Measurements from ENCODE around the gene POLG2.

The POLG2 gene

DNA sequence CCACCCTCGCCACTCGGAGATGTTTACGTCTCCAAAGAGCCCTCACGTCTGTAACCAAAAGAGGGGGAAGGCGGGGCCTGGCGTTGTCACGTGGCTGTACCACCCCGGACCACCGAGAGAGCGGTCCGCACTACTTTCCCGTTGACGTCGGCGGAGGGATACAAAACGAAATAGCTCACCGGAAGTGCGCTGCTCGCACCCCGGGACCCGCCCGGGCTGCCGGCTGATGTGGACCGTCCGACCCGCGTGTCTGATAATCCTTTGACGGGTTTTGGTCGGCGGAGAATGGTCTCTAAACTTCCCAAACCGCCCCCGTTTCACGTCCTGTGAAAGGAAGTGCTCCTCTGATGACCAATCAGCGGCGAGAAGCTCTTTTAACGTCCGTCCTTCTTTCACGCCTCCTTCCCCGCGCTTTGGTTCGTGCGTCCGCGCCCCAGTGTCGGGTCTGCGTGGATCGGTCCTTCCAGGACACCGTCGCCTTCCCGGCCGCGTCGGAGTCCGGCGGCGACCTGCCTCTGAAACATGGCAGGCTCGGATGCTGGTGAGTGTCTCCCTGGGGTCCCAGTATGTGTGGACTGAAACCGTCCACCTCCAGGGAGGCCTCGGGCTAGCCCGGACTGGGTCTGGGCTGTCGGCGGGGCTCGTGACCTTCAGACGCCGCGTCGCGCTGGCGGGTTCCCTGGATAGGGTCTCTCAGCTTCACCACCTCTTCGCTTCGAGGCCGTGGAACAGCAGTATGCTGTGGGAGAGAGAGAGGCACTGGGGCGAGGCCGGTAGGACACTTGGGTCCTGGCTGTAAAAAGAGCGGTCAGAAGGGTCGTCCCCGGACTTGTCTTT is 9.9 kb upstream of the POLG2 start, which contains the start of gene CEP95:
CEP95 (plus strand) TSS at position 402 of the 837 bp plus-strand sequence; CDS start at position 523, 121 bp downstream.
- peak; percentile 99 for DNase-seq (ENCODE audit: low read depth)
- TF ChIP-seq, protein P1, sequence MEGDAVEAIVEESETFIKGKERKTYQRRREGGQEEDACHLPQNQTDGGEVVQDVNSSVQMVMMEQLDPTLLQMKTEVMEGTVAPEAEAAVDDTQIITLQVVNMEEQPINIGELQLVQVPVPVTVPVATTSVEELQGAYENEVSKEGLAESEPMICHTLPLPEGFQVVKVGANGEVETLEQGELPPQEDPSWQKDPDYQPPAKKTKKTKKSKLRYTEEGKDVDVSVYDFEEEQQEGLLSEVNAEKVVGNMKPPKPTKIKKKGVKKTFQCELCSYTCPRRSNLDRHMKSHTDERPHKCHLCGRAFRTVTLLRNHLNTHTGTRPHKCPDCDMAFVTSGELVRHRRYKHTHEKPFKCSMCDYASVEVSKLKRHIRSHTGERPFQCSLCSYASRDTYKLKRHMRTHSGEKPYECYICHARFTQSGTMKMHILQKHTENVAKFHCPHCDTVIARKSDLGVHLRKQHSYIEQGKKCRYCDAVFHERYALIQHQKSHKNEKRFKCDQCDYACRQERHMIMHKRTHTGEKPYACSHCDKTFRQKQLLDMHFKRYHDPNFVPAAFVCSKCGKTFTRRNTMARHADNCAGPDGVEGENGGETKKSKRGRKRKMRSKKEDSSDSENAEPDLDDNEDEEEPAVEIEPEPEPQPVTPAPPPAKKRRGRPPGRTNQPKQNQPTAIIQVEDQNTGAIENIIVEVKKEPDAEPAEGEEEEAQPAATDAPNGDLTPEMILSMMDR (IDR thresholded peaks at IDR 0.05; ENCODE audit: low read length, missing control alignments): no peak
- H3K4me3 ChIP-seq (replicated peaks; ENCODE audit: low read depth, low read length): peak within 1 kb of the TSS; percentile 100

DNA sequence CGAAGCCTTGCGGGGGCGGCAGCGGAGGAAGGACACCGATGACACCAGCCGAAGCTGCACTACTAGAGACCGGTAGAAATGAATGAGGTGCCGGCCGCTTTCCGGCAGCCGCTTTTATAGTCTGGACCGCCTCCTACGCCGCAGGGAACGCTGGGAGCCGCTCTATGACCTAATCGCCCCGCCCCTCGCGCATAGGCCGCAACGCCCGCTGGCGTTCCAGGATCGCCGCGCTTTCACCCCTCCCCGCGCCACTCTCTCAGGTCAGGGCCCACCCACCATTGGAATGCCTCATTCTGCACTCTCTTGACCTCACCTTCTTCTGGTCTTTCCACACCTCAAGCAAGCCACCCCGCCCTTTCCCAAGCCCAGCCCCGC is 9.3 kb upstream of the POLG2 start, which contains the start of gene DDX5:
DDX5 (minus strand) TSS at position 89 of the 375 bp plus-strand sequence. CDS start 170 bp downstream, outside the sequence.
- peak; percentile 97 for DNase-seq (ENCODE audit: low read depth)
- H3K4me3 ChIP-seq (replicated peaks; ENCODE audit: low read depth, low read length): peak within 1 kb of the TSS; percentile 100
- TF ChIP-seq, protein P1 (IDR thresholded peaks at IDR 0.05; ENCODE audit: low read length, missing control alignments): no peak

DNA sequence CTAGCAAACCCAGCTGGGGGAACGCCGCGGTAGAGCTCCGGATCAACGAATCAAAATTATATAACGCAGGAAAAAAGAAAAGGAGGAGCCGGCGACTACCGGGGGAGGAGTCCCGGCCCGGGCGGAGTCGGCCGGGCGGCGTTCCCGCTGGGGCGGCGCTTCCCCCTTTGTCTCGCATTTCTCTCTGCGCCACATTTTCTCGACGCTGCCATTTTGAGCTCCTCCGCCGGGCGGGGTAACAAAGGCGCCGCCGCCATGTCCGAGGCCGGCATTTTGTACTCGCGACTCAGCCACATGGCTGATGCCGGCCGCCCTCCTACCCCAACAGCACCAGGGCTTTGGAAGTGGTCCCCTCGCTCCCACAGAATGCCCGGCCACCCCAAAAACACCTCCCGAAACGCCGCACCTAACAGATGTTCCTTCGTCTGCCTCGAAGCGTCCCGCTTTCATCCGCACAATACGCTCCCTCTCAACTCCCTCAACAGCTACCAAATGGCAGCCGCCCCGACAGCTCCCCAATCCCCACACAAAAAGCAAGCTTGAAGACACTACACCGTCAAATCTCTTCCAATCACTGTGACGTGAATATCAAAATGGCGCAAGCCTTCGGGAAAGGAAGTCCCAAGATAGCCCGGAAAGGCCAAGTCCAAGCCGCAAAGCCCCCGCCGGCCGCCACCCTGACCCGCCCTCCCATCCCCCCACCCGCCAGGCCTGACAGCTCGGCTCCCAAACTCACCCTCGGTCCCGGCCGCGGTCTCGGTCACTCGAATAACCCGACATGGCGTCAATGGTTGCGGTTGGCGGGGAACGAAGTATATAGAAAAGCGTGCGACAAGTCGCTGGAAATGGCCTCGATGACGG is 8.7 kb upstream of the POLG2 start:
- H3K4me3 ChIP-seq (replicated peaks; ENCODE audit: low read depth, low read length): peak overlapping the region; percentile 100
- TF ChIP-seq, protein P1 (IDR thresholded peaks at IDR 0.05; ENCODE audit: low read length, missing control alignments): no peak
- peak; percentile 90 for DNase-seq (ENCODE audit: low read depth)

DNA sequence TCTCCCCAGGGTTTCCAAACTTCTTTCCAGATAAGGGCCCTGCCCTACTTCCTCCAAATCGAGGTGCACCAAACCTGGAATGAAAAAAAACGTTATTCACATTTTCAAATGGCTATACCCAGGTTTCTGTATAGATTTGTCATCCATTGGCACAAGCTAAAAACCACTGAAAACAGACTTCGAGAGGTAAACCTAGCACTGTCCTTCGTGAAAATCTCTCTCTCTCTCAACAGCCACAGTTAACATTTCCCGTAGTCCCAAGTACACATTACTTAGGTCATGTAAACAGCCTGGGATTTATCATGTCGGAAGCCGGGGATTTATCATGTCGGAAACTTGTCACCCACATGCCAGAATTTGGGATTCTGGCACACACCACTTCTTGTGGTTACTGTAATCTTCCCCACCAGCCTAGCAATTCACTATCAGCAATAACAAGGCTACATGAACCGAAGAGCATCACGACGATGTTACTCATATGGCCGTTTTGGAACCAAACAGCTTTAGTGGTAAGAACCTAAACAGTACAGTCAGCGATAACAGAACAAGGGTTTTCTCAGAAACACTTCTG is 8.0 kb upstream of the POLG2 start:
- H3K4me3 ChIP-seq (replicated peaks; ENCODE audit: low read depth, low read length): peak overlapping the region; percentile 100
- TF ChIP-seq, protein P1 (IDR thresholded peaks at IDR 0.05; ENCODE audit: low read length, missing control alignments): no peak
- peak; percentile 76 for DNase-seq (ENCODE audit: low read depth)

DNA sequence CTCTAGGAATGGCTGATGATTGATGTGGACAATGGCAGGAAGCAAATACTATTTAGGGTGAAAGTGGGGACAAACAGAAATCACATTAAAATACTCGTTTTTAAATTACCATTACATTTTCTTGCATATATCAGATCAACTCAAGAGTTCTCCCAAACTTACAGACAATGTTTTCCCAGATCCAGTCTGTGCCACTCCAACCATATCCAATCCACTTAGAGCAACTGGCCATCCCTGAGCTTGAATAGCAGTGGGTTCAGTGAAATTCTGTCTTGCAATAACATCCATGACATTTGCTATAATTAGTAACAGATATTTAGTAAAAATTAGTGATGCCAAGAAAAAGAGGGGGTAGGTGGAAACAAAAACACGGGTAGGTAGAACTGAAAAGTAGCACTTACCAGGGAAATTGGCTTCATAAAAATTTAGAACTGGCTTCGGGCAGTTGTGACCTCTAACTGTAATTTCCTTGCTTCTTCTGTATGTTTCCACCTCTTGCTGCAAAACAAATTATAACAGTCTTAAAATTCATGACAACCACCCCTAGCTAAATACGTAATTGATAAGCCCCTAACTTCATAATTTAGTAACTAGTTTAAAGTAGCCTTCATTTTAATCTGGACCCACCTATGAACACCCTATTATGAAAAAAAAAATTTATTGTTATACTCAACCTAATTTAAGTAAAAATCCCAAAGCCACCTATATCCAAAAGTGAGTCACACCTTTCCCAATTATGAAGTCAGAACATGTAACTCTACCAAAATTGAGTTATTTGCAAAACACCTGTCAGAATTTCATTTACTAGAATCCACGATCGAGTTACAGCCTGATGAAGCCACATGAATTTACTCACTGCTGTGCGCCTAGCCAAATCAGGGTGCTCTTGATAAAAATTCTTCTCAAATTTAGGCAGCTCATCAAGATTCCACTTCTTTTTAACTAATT is 7.2 kb upstream of the POLG2 start:
- TF ChIP-seq, protein P1 (IDR thresholded peaks at IDR 0.05; ENCODE audit: low read length, missing control alignments): no peak
- DNase-seq (ENCODE audit: low read depth): no peak
- H3K4me3 ChIP-seq (replicated peaks; ENCODE audit: low read depth, low read length): peak overlapping the region; percentile 100

DNA sequence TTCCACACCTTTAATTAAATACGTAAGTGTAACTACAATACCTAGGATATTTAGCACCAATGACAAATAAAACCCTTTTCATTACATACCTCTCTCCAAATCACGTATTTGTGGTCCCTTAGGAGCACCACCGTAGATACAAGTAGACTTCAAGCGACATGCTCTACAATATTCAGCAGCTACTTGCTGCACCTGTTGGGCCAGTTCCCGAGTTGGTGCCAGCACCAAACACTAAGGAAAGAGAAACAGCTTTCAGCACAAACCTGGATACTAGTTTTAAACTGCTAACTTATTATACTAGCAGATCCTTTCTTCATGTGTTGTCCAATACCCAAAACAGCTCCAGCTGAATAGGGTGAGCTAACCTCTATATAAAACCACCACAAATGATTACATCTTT is 6.5 kb upstream of the POLG2 start:
- H3K4me3 ChIP-seq (replicated peaks; ENCODE audit: low read depth, low read length): peak overlapping the region; percentile 100
- DNase-seq (ENCODE audit: low read depth): no peak
- TF ChIP-seq, protein P1 (IDR thresholded peaks at IDR 0.05; ENCODE audit: low read length, missing control alignments): no peak

All from fibroblast of pulmonary artery (primary cell).